GM23248 (cell line): ENCODE results near the gene RPL7A.

Source experiments
- EZH2 ChIP-seq: fragments of 200-600 bp; sonication (generic); IDR thresholded peaks from 2 replicates; pipeline ENCODE4 v1.6.1; 2018; ENCODE audit warnings: antibody characterized with exemption, mild to moderate bottlenecking; ENCODE audit not compliant: insufficient read depth, poor library complexity, severe bottlenecking
- EZH2phosphoT487 ChIP-seq: fragments of 200-600 bp; sonication (generic); IDR thresholded peaks from 2 replicates; pipeline ENCODE4 v1.6.1; 2018; ENCODE audit warnings: antibody characterized with exemption, moderate library complexity, mild to moderate bottlenecking, low read depth; ENCODE audit not compliant: insufficient read depth

- no peak for TF ChIP-seq EZH2
- no peak for TF ChIP-seq EZH2phosphoT487
These were observed 4.8 kb downstream of the RPL7A start for GRCh38 chr9:133352635-133353340.
